HUES64 (cell line): Measurements from ENCODE around the gene GPX4. TPM values are rescaled to one million over a fixed set of nuclear protein-coding genes. Genes with fewer than 3 reads are reported as not detected.

Source experiments
- H3K27ac ChIP-seq: 2 replicates; pipeline ENCODE4 v1.7.0; 2013; ENCODE audit warnings: low read depth, low read length, inconsistent platforms
- H3K27me3 ChIP-seq: 2 replicates; pipeline ENCODE4 v1.6.1; 2013; ENCODE audit warnings: mild to moderate bottlenecking, low read length; ENCODE audit not compliant: insufficient read depth
- H3K36me3 ChIP-seq: 2 replicates; pipeline ENCODE4 v1.6.1; 2013; ENCODE audit warnings: mild to moderate bottlenecking, low read length; ENCODE audit not compliant: insufficient read depth
- H3K4me1 ChIP-seq: 2 replicates; pipeline ENCODE4 v1.6.1; 2013; ENCODE audit warnings: mild to moderate bottlenecking, low read length, moderate library complexity; ENCODE audit not compliant: insufficient read depth
- H3K4me3 ChIP-seq: 2 replicates; pipeline ENCODE4 v1.5.1; 2013; ENCODE audit warnings: mild to moderate bottlenecking, low read length, moderate library complexity
- H3K9ac ChIP-seq: 2 replicates; pipeline ENCODE4 v1.6.1; 2013; ENCODE audit warnings: mild to moderate bottlenecking, low read depth, low read length
- H3K9me3 ChIP-seq: 2 replicates; pipeline ENCODE4 v1.6.1; 2013; ENCODE audit warnings: low read depth, low read length; ENCODE audit not compliant: insufficient read depth
- WGBS: fragments of 150-250, 120-280 bp; methylation state at CpG from one replicate; pipeline ENCODE4 v1.1.7; 2013; ENCODE audit warnings: missing lambda C conversion rate; 5-methylcytosine and 5-hydroxymethylcytosine counted together
- polyA plus RNA-seq, 2 experiments: library from polyadenylated mRNA; stranded (reverse); fragments of 50-300 nt; gene quantifications; one replicate each; pipeline ENCODE4 v1.2.3, GENCODE V29; 2013

Gene GPX4, protein sequence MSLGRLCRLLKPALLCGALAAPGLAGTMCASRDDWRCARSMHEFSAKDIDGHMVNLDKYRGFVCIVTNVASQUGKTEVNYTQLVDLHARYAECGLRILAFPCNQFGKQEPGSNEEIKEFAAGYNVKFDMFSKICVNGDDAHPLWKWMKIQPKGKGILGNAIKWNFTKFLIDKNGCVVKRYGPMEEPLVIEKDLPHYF
- polyA plus RNA-seq (2013, experiment 1 of 2), result 361 TPM
- 387 TPM for polyA plus RNA-seq (2013, experiment 2 of 2)

GRCh38 chr19:1103708-1104310 lies at the start of gene GPX4:
Gene GPX4, plus strand, starts transcription at chr19:1103994. Its CDS starts 50 bp downstream, at chr19:1104044.
- no peaks in the 10 kb centered on the region for H3K27me3 ChIP-seq
- peak within 1 kb of the TSS; percentile 92 for H3K9ac ChIP-seq
- H3K9me3 ChIP-seq, result no peaks in the 10 kb centered on the region
- peaks cover 11% of the 10 kb centered on the region; the same call in 1 of the 2 replicates for H3K4me1 ChIP-seq
- peak within 1 kb of the TSS; percentile 88 for H3K4me3 ChIP-seq
- WGBS, result under 1% methylated on average over 75 of the region's 75 CpGs
- H3K36me3 ChIP-seq, result peaks cover 20% of the 10 kb centered on the region
- H3K27ac ChIP-seq, result peak within 1 kb of the TSS; percentile 97

DNA sequence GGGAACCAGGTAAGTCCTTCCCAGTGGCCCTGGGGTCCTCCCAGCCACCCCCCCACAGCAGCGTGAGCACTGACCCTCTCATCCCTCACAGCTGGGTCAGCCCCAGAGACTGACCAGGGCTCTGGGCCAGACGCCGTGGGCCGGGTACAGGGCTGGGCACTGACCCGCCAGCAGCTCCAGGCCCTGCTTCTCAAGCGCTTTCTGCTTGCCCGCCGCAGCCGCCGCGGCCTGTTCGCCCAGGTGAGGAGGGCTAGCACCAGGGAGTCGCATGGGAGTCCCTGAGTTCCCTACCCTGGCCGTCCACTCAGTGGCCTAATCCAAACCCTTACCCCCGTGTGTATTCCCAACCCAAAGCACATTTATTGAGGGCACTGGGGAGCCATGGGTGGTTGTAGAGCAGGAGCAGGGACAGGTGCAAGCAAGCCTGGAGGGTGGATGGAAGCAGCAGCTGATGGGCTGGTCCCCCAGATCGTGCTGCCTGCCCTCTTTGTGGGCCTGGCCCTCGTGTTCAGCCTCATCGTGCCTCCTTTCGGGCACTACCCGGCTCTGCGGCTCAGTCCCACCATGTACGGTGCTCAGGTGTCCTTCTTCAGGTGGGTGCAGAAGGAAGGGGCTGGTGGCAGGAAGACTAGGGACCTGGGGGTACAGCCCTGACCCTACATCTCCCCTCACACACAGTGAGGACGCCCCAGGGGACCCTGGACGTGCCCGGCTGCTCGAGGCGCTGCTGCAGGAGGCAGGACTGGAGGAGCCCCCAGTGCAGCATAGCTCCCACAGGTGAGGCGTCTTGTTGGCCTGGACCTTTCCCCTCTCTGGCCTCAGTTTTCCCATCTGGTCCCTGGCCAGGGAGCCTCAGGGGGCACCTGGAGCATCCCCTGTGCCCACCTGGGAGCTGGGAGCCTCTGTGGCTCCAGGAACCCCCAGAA lies 49.4 kb upstream of the GPX4 start:
- no peak overlapping the region for H3K9ac ChIP-seq
- H3K36me3 ChIP-seq, result peaks cover 19% of the 10 kb centered on the region; the same call in 1 of the 2 replicates
- no peak overlapping the region for H3K4me3 ChIP-seq
- H3K27ac ChIP-seq, result no peak overlapping the region
- H3K27me3 ChIP-seq, result no peaks in the 10 kb centered on the region
- no peaks in the 10 kb centered on the region for H3K4me1 ChIP-seq
- 95% methylated on average over 28 of the region's 28 CpGs for WGBS
- H3K9me3 ChIP-seq, result peaks cover 31% of the 10 kb centered on the region

DNA sequence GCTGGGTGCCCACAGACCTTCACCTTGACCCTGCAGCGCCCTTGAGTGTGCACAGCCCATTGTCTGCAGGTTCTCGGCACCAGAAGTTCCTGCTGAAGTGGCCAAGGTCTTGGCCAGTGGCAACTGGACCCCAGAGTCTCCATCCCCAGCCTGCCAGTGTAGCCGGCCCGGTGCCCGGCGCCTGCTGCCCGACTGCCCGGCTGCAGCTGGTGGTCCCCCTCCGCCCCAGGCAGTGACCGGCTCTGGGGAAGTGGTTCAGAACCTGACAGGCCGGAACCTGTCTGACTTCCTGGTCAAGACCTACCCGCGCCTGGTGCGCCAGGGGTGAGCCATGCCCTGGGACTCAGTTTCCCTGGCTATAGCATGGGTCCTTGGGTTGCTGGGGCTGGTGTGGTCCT lies 48.8 kb upstream of the GPX4 start:
- Histone ChIP-seq H3K36me3 (peaks cover 19% of the 10 kb centered on the region; the same call in 1 of the 2 replicates), H3K9me3 (peaks cover 31% of the 10 kb centered on the region), H3K27ac (no peak overlapping the region), H3K4me1 (no peaks in the 10 kb centered on the region), H3K4me3 (no peak overlapping the region), H3K27me3 (no peaks in the 10 kb centered on the region), H3K9ac (no peak overlapping the region)
- 91% methylated on average over 14 of the region's 14 CpGs for WGBS

GRCh38 chr19:1055886-1056620 lies 47.7 kb upstream of the GPX4 start:
- Histone ChIP-seq H3K27me3 (no peaks in the 10 kb centered on the region), H3K27ac (no peak overlapping the region), H3K9ac (no peak overlapping the region), H3K4me1 (no peaks in the 10 kb centered on the region), H3K4me3 (no peak overlapping the region), H3K9me3 (peaks cover 31% of the 10 kb centered on the region), H3K36me3 (peaks cover 19% of the 10 kb centered on the region; the same call in 1 of the 2 replicates)
- 91% methylated on average over 20 of the region's 20 CpGs for WGBS

GRCh38 chr19:1057176-1057855 lies 46.5 kb upstream of the GPX4 start:
- 85% methylated on average over 3 of the region's 3 CpGs for WGBS
- H3K27ac ChIP-seq, result no peak overlapping the region

GRCh38 chr19:1058112-1058511 lies 45.7 kb upstream of the GPX4 start:
- Histone ChIP-seq H3K9me3 (peaks cover 31% of the 10 kb centered on the region), H3K4me3 (no peak overlapping the region), H3K9ac (no peak overlapping the region), H3K27me3 (no peaks in the 10 kb centered on the region), H3K4me1 (no peaks in the 10 kb centered on the region), H3K27ac (no peak overlapping the region), H3K36me3 (peaks cover 19% of the 10 kb centered on the region; the same call in 1 of the 2 replicates)
- WGBS, result 96% methylated on average over 5 of the region's 5 CpGs

More at GRCh38 chr19:1057176-1057855, 46.5 kb upstream of the GPX4 start:
- Histone ChIP-seq H3K9me3 (peaks cover 31% of the 10 kb centered on the region), H3K36me3 (peaks cover 19% of the 10 kb centered on the region; the same call in 1 of the 2 replicates), H3K9ac (no peak overlapping the region), H3K4me1 (no peaks in the 10 kb centered on the region), H3K4me3 (no peak overlapping the region), H3K27me3 (no peaks in the 10 kb centered on the region)

DNA sequence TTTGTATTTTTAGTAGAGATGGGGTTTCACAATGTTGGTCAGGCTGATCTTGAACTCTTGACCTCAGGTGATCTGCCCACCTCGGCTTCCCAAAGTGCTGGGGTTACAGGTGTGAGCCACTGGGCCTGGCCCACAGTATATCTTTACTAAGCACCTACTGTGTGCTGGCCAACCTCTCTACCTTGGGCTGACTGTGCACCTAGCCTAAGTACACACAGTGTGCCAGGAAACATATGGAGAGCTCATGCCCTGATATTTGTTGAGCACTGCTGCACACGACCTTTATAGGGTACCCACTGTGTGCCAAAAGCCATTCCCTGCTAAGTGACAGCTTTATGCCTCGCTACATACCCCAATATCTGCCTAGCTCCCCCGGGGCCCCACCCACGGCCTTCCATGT lies 43.1 kb upstream of the GPX4 start:
- 88% methylated on average over 5 of the region's 5 CpGs for WGBS
- H3K4me3 ChIP-seq, result no peak overlapping the region
- H3K4me1 ChIP-seq, result peaks cover 8% of the 10 kb centered on the region
- H3K9me3 ChIP-seq, result peaks cover 31% of the 10 kb centered on the region
- H3K36me3 ChIP-seq, result peaks cover 12% of the 10 kb centered on the region; the same call in 1 of the 2 replicates
- no peak overlapping the region for H3K27ac ChIP-seq
- no peak overlapping the region for H3K9ac ChIP-seq
- peaks cover 14% of the 10 kb centered on the region for H3K27me3 ChIP-seq

GRCh38 chr19:1061987-1062386 lies 41.8 kb upstream of the GPX4 start:
- H3K9me3 ChIP-seq, result peaks cover 20% of the 10 kb centered on the region
- 89% methylated on average over 20 of the region's 20 CpGs for WGBS
- H3K4me3 ChIP-seq, result no peak overlapping the region
- H3K27me3 ChIP-seq, result peaks cover 27% of the 10 kb centered on the region
- peaks cover 16% of the 10 kb centered on the region for H3K4me1 ChIP-seq
- peaks cover 2% of the 10 kb centered on the region; the same call in 1 of the 2 replicates for H3K36me3 ChIP-seq
- H3K9ac ChIP-seq, result no peak overlapping the region
- no peak overlapping the region for H3K27ac ChIP-seq

DNA sequence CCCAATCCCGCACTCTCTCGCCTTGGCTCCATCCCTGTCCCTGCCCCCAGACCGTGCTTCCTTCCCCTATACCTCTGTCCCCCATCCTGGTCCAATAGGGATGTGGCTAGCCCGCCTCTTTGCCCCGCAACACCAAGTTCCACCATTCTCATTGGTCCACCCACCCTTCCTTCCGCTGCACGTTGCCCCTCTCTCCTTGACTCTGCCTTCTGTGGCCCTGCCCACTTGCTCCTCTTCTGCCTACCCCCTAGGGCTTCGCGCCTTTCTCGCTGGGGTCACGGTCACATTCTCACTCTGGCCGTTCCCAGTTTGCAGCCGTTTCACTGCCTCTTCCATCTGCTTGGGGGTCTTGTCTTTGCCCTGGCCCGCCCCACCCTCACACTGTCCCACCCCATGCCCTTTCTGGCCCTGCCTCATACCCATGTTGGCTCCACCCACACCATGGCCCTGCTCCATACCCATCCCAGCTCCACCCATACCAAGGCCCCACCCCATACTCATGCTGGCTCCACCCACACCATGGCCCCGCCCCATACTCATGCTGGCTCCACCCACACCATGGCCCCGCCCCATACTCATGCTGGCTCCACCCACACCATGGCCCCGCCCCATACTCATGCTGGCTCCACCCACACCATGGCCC lies 41.3 kb upstream of the GPX4 start:
- H3K9ac ChIP-seq, result no peak overlapping the region
- peaks cover 16% of the 10 kb centered on the region for H3K4me1 ChIP-seq
- peaks cover 33% of the 10 kb centered on the region for H3K27me3 ChIP-seq
- no peaks in the 10 kb centered on the region for H3K36me3 ChIP-seq
- no peak overlapping the region for H3K4me3 ChIP-seq
- WGBS, result 73% methylated on average over 16 of the region's 17 CpGs
- no peak overlapping the region for H3K27ac ChIP-seq
- peaks cover 15% of the 10 kb centered on the region for H3K9me3 ChIP-seq
